ENCODE measurements around the gene SIK1.
"Not testable (repeated sequence)": the region's sequence is repeated elsewhere in the genome, so short reads cannot be mapped to it uniquely, and the experiment has no call there.

SIK1 gene

DNA sequence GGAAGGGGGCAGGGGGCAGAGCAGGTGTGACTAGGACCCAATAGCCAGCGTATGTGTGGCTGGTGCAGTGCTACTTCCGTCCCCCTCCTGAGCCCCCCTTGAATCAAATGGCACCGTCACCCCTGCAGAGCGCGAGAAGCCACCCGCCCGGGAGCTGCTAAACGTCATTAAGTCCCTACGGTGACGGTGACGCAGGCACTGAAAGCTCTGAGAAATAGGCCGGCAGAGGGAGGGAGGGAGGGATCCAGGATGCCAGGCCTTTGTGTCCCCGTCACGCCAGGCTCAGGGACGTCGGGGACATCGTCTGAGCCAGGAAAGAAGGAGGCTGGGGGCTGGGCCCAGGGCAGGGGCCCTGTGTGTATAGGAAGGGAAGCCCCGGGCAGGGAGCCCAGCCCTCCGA is 43.6 kb downstream of the SIK1 start:
- not testable (repeated sequence) for DNase-seq

- DNase-seq: not testable (repeated sequence)
These were observed 44.0 kb downstream of the SIK1 start for GRCh38 chr21:43382902-43383301.

DNA sequence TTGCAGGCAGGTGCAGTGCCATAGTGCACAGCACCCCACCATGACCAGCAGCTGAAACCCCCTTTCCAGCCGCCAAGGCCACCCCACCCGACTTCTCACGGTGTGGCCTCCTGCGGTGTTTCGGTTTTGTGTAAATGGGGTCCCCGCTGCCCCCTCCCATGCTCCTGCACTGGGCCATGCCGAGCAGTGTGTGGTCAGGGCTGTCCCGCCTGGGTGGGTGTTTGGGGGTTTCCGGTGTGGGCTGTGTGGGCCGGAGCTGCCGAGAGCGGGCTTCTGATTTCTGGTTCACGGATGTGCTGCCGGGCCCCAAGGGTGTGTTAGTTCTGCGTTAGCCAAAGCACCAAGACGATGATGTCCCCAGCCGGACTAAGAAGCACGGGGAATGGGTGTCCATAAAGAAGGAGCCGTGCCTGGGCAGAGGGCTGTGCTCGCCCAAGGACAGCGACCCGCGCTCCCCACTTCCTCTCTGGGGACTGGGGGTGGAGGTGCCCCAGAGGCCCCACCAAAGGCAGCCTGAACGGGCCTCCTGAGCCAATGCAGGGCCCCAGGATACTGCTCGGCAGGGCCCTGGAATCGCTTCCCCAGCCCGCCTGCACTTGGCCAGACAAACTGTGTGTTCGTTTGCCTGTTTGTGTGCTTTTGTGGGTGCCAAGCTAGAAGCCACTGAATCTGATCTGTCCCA is 45.9 kb downstream of the SIK1 start:
- not testable (repeated sequence) for DNase-seq

DNA sequence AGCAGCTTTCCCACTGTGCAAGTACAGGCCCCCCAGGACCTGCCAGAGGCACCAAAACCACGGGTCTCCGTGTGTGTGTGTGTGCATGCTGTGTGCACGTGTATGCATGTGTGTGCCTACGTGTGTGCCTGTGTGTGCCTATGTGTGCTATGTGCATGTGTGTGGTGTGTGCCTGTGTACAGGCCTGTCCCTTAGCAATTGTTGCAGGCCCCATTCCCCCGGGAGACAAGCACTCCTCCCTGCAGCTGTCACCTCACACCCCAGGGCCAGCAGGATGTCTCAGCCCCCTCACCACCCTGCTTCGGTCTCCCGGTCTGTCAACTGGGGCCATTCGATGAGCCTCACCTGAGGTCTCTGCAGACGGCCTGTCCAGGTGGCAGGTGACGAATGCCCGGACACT is 46.6 kb downstream of the SIK1 start:
- DNase-seq: not testable (repeated sequence)

DNA sequence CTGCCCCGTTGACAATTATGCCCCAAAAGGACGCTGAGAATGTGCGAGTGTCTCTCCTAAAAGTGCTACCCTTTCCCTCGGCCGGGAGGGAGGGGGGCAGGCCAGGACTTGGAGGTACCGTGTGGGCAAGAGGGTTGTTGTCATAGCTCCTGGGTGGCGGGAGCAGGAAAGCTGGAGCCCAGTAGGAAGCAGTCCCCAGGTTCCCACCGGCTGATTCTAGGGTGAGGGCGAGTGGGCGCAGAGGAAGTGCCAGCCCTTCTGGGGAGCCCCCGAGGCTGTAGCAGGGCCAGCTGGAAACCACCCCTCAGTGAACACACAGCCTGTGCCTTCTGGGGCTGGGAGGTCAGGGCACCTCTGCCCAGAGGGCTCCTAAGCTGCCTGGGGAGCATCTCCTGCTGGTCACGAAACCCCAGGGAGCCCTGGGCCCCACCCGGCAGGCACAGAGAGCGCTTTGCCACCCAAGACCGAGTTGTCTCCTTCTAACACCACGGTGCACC is 47.3 kb downstream of the SIK1 start:
- not testable (repeated sequence) for DNase-seq

- no peak for DNase-seq
These were observed 50.5 kb downstream of the SIK1 start for GRCh38 chr21:43376478-43376882.

DNA sequence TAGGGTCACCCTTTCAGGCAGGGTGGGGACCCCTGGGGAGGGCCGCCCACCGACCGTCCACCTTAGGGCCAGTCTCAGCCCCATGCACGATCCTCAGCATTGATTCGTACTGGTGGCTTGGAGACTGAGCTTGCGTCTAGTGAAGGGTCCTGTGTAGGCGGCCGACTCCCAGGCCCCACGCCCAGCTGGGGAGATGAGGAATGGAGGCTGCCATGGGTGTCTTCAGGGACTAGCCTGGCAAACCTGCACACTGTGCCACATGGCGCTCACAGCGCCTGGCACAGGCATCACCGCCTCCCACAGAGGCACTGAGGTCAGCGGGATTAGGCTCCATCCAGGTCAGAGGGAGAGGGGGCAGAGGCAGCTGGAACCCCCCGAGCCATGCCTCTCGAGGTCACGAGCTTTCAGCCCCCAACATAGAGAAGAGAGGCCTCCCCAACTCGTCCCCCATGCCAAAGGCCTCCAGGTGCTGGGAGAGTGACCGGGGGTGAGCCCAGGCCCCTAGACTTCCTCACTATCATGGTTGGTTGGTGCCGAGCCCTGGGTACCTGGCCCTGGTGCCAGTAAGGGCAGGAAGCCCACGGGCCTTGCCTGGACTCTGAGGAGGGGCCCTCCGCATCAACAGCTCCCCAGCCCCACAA is 51.0 kb downstream of the SIK1 start:
- DNase-seq: no peak

GRCh38 chr21:43375006-43375836 is 51.7 kb downstream of the SIK1 start:
- DNase-seq: no peak

GRCh38 chr21:43374228-43374885 is 52.6 kb downstream of the SIK1 start:
- no peak for DNase-seq

- DNase-seq: no peak
These were observed 53.3 kb downstream of the SIK1 start for GRCh38 chr21:43373362-43374227.

- DNase-seq: no peak
These were observed 54.1 kb downstream of the SIK1 start for GRCh38 chr21:43372663-43373361.

GRCh38 chr21:43371786-43372185 is 55.1 kb downstream of the SIK1 start:
- DNase-seq: no peak

DNA sequence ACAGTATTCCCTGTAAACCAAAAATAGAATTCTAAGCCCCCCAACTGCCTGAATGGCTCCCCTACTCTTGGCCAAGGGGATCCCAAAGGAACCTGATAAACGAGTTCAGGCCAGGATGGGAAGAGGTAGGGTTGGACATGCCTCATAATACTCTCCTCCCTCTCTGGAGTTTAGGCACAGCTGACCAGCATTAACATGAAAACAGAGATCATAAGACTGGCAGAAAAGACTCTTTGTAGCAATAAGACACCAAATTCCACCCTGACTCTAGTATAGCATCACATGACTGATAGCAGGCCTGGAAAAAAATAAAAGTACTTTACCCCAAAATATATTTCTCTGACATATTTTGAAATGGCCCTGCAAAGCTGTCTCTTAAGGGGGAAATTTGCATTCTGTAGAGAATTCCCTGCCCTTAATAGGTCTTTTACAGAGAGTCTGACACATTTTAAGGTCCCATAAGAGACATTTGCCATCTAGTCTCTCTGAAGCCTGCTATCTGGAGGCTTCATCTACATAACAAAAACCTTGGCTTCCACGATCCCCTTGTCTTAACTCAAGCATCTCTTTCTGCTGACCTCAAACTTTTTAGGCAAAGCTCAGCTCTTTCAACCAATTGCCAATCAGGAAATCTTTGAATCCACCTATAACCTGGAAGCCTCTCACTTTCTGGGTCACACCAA is 55.9 kb downstream of the SIK1 start:
- no peak for DNase-seq

GRCh38 chr21:43370091-43370658 is 56.8 kb downstream of the SIK1 start:
- DNase-seq: no peak

DNA sequence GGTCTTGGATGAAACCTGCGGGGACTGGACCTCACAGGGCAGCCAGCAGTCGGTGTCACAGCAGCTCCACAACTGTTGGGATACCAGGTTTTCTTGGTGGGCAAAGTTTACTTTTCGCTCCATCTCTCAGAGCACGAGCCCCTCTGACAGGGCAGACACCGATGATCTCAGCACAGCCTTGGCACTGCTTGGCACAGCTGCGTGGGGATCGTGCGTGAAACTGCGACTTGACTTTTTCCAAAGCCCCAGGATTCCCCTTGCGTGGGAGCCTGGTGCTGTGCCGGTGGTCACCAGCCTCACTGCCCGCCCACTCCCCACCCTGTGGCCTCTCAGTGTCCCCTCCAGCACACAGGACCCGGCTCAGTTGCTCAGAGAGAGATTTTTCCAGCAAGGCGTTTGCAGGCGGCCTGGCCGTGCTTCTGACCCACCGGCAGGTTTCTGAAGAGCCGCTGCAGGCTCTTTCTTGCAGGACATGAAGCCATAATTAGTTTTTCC is 57.3 kb downstream of the SIK1 start:
- DNase-seq: no peak

- DNase-seq: no peak
These were observed 57.8 kb downstream of the SIK1 start for GRCh38 chr21:43369124-43369523.

GRCh38 chr21:43368685-43369084 is 58.2 kb downstream of the SIK1 start:
- no peak for DNase-seq

- DNase-seq: no peak
These were observed 59.1 kb downstream of the SIK1 start for GRCh38 chr21:43367859-43368258.

GRCh38 chr21:43367296-43367695 is 59.6 kb downstream of the SIK1 start:
- no peak for DNase-seq

DNA sequence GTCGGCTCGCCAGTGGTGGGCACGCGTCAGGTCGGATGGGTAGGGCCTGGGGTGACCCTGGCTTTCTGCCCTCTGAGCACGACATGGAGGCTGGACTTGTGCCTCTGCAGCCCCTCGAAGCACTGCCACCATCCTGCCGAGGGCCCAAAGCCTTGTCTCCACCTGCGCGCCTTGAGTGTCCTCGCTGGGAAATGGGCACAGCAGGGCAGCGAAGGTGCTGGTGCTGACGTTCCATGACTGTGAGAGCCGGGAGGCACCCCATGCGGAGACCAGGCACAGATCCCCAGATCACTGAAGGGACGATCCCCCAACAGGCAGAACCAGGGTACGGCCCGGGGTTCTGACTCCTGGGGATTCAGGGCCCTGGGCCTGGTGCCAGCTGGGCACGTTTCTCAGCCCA is 60.3 kb downstream of the SIK1 start:
- no peak for DNase-seq

Measured in bone marrow (tissue), 2 donors.